Muscle of leg (tissue), 11 donors: Measurements from ENCODE around the gene MVD. TPM values are rescaled to one million over a fixed set of nuclear protein-coding genes. Genes with fewer than 3 reads are reported as not detected.

Source experiments
- DNase-seq: peaks from one replicate; pipeline ENCODE4 v3.0.0; 2013
- H3K27ac ChIP-seq: one replicate; pipeline ENCODE4 v1.5.1; 2013; ENCODE audit warnings: mild to moderate bottlenecking, low read length, control low read depth
- H3K27me3 ChIP-seq: one replicate; pipeline ENCODE4 v1.6.1; 2013; ENCODE audit warnings: low read length; ENCODE audit not compliant: control insufficient read depth, insufficient read depth
- H3K36me3 ChIP-seq: one replicate; pipeline ENCODE4 v1.6.1; 2013; ENCODE audit warnings: low read length; ENCODE audit not compliant: control insufficient read depth, insufficient read depth
- H3K4me1 ChIP-seq: one replicate; pipeline ENCODE4 v1.6.1; 2013; ENCODE audit warnings: low read length; ENCODE audit not compliant: control insufficient read depth, insufficient read depth
- H3K4me3 ChIP-seq: one replicate; pipeline ENCODE4 v1.5.1; 2013; ENCODE audit warnings: low read length, control low read depth
- H3K9me3 ChIP-seq: replicated peaks from 2 replicates; pipeline ENCODE4 v1.6.1; 2013; ENCODE audit warnings: low read depth, low read length; ENCODE audit not compliant: control insufficient read depth
- WGBS: methylation state at CpG from one replicate; pipeline ENCODE4 v1.1.5; 2013; ENCODE audit warnings: missing lambda C conversion rate; ENCODE audit not compliant: insufficient coverage; 5-methylcytosine and 5-hydroxymethylcytosine counted together
- polyA plus RNA-seq, 8 donors: library from polyadenylated mRNA; unstranded; fragments of 120-200 nt; gene quantifications; one replicate each; pipeline versions ENCODE4 v1.2.1 to v1.2.3, GENCODE V29; 2013; ENCODE audit warnings: inconsistent platforms in 1 of 8, low replicate concordance in 1 of 8; ENCODE audit not compliant: insufficient read length in 8 of 8, insufficient read depth in 1 of 8
- total RNA-seq: library from RNA; stranded (reverse); fragments of 120-200 nt; gene quantifications from one replicate; pipeline ENCODE4 v1.2.4, GENCODE V29; 2013

MVD gene
- total and polyA plus RNA-seq, 9 donors = 26.9 to 45.2 (median 34.3) TPM

DNA sequence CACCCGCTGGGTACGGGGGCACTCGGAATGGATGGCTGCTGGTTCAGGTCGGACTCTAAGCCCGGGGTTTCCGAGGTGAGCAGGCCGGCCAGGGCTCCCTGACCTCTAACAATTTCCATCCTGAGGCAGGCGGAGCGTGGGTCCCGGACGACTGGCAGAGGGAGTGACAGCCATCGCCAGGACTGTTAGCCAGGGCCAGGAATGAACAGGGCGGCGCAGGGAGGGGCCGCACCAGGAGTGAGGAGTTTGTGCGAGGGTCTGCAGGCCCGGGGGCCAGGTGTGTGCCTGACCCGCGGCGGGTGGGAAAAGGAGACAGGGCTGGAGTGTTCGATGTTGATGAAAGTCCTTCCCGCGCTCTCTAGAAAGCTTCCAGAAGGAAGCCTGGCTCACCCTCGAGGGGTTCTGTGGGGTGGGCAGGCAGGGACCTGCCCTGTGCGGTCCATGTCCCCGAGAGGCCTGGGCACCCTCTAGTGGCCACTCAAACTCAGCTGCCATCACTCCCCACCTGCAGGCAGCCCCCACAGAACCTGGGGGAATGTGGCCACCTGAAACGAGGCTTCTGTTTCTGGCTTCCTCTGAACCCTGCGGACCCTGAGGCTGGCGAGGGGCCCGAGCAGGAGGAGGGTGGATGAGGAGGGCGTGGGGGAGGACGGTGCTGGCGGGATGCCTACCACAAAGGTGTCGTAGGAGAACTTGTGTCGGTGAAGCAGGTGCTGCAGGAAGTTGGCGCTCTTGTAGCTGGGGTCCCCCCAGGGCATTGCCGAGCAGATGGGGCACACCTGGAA, 35.1 kb upstream of the MVD start:
- no peak overlapping the region for H3K27ac ChIP-seq

DNA sequence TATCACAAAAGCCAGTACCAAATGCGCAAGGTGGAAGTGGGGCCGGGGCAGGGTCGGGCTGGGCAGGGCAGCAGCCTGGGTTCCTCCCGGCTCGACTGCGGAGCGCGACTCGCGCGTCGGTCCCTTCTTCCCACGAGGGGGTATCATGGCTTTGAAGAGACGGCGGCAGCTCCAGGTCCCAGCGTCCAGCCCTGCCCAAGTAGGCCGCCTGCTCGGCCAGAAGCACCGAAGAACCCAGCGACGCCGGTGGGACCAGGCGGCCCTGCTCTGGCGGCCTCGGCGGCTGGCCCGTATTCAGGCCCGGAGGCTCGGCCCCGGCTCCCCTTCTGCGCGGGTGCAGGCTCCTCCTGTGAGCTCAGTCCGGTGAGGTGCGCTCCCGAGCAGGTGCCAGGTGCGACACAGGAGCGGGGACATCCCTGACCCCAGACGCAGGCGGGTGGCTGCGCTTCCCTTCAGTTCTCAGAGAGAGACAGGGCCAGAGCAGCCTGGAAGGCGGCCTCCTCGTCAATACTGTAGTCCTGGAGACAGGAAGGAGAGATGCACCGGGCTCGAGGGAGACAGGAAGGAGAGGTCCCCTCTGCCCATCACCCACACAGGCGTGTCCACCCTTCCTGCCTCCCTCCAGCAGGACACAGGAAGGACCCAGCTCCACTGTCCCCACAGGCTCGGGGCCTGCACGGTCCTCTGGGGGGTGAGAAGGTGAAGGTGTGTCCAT, 34.4 kb upstream of the MVD start:
- 92% methylated on average over 42 of the region's 47 CpGs for WGBS
- H3K27me3 ChIP-seq = no peaks in the 10 kb centered on the region
- H3K9me3 ChIP-seq = no peaks in the 10 kb centered on the region
- peaks cover 31% of the 10 kb centered on the region for H3K4me1 ChIP-seq
- H3K27ac ChIP-seq = no peak overlapping the region
- H3K36me3 ChIP-seq = peaks cover 64% of the 10 kb centered on the region
- no peak for DNase-seq
- H3K4me3 ChIP-seq = no peak overlapping the region

More for the DNA sequence above, 35.1 kb upstream of the MVD start:
- WGBS = 85% methylated on average over 28 of the region's 37 CpGs
- no peaks in the 10 kb centered on the region for H3K9me3 ChIP-seq
- H3K4me1 ChIP-seq = peaks cover 33% of the 10 kb centered on the region
- no peak overlapping the region for H3K4me3 ChIP-seq
- H3K36me3 ChIP-seq = peaks cover 70% of the 10 kb centered on the region
- H3K27me3 ChIP-seq = no peaks in the 10 kb centered on the region
- no peak for DNase-seq

DNA sequence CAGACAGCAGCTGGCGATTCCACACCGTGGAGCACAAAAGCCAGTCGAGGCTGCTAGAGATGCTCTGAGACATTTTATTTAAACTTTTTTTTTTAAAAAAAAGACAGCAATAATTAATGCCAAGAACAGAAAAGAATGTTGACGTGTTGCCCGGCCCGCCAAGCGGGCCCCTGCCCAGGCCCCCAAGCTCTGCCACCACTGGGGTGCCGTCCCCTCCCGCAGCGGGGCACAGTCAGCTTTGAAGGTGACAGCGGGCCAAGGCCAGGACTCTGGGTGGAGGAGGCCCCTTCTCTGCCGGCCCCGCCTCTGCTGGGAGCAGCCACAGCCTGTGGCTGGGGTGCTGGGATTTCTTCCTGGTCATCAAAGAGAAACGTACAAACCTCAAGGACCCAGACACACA, 33.5 kb upstream of the MVD start:
- Histone ChIP-seq H3K4me3 (no peak overlapping the region), H3K36me3 (peaks cover 58% of the 10 kb centered on the region), H3K27me3 (no peaks in the 10 kb centered on the region), H3K27ac (peak overlapping the region; percentile 37), H3K4me1 (peaks cover 23% of the 10 kb centered on the region), H3K9me3 (no peaks in the 10 kb centered on the region)
- 86% methylated on average over 8 of the region's 14 CpGs for WGBS
- no peak for DNase-seq

- peak; percentile 44 for DNase-seq
- no peaks in the 10 kb centered on the region for H3K27me3 ChIP-seq
- peaks cover 19% of the 10 kb centered on the region for H3K4me1 ChIP-seq
- H3K4me3 ChIP-seq = no peak overlapping the region
- H3K27ac ChIP-seq = peak overlapping the region; percentile 77
- peaks cover 52% of the 10 kb centered on the region for H3K36me3 ChIP-seq
- WGBS = 88% methylated on average over 6 of the region's 7 CpGs
- H3K9me3 ChIP-seq = no peaks in the 10 kb centered on the region
Measured at GRCh38 chr16:88695753-88696152, 32.9 kb upstream of the MVD start.

- Histone ChIP-seq H3K27ac (peak overlapping the region; percentile 77), H3K4me3 (no peak overlapping the region), H3K9me3 (no peaks in the 10 kb centered on the region), H3K27me3 (no peaks in the 10 kb centered on the region), H3K36me3 (peaks cover 49% of the 10 kb centered on the region), H3K4me1 (peaks cover 19% of the 10 kb centered on the region)
- no peak for DNase-seq
- 85% methylated on average over 15 of the region's 15 CpGs for WGBS
Measured at GRCh38 chr16:88695218-88695617, 32.3 kb upstream of the MVD start.

DNA sequence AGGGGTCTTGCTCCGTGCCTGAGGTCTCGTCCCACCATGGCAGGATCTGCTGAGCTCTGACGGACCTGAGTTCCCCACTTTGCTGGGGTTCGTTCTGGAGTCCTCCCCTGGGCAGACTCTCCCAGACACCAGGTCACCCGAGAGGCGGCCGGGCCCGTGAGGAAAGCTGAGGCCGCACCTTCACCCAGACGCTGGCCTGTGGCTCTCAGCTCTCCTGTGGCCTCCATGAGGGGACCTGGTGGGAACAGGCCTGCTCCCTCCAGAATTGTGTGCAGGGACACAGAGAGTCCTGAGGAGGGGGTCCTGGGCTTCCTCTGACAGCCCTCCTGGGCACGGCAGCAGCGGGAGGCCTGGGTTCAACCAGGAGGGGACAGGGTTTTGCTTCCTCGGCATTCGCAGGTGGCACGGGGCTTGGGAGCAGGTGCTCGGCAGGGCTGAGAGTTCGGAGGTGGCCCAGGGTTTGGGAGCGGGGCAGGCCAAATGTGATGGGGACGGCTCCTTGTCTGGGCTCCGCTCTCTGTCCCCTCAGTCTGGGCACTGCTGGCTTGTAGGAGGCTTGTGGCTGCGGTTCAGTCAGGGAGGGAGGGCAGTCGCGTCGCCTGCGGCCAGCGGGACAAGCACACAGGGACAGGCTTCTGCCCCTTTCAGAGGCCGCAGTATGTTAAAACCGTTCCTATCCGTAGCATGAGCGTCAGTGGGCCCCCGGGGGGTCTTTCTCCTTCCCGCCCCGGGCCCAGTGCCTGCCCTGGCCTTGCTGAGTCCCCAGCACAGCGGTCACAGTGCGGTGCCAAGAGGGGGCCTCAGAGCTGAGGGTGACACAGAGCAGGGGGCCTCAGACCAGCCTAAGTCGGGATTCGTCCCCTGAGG, 31.6 kb upstream of the MVD start:
- H3K4me1 ChIP-seq = peaks cover 19% of the 10 kb centered on the region
- H3K27ac ChIP-seq = no peak overlapping the region
- no peak for DNase-seq
- no peak overlapping the region for H3K4me3 ChIP-seq
- H3K36me3 ChIP-seq = peaks cover 42% of the 10 kb centered on the region
- no peaks in the 10 kb centered on the region for H3K27me3 ChIP-seq
- 74% methylated on average over 34 of the region's 37 CpGs for WGBS
- H3K9me3 ChIP-seq = no peaks in the 10 kb centered on the region

GRCh38 chr16:88693420-88694177, 30.7 kb upstream of the MVD start:
- no peak overlapping the region for H3K4me3 ChIP-seq
- DNase-seq = no peak
- H3K27ac ChIP-seq = no peak overlapping the region
- H3K4me1 ChIP-seq = peaks cover 21% of the 10 kb centered on the region
- 86% methylated on average over 25 of the region's 39 CpGs for WGBS
- H3K9me3 ChIP-seq = no peaks in the 10 kb centered on the region
- H3K27me3 ChIP-seq = peaks cover 1% of the 10 kb centered on the region
- H3K36me3 ChIP-seq = peaks cover 33% of the 10 kb centered on the region

DNA sequence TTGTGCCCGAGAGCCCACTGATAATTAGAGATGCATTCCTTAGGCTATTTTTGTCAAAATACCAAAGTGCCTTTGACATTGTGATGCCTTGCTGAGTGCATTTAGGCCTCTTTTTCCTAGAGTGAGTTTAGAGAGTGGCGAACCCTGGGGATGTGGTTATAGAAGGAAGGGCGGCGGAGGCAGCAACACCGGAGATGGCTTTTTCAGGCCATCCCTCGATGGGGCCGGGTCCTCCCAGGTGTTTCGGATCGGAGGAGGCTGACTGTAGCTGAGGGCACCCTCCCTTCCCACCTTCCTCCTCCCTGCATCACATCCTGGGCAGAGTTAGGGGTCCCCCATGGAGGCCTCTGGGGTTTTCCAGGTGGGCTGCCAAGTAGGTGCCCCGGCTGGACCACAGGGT, 30.0 kb upstream of the MVD start:
- Histone ChIP-seq H3K9me3 (no peaks in the 10 kb centered on the region), H3K36me3 (peaks cover 26% of the 10 kb centered on the region), H3K27ac (no peak overlapping the region), H3K4me1 (peaks cover 28% of the 10 kb centered on the region), H3K27me3 (peaks cover 8% of the 10 kb centered on the region), H3K4me3 (no peak overlapping the region)
- 60% methylated on average over 1 of the region's 10 CpGs for WGBS
- no peak for DNase-seq

DNA sequence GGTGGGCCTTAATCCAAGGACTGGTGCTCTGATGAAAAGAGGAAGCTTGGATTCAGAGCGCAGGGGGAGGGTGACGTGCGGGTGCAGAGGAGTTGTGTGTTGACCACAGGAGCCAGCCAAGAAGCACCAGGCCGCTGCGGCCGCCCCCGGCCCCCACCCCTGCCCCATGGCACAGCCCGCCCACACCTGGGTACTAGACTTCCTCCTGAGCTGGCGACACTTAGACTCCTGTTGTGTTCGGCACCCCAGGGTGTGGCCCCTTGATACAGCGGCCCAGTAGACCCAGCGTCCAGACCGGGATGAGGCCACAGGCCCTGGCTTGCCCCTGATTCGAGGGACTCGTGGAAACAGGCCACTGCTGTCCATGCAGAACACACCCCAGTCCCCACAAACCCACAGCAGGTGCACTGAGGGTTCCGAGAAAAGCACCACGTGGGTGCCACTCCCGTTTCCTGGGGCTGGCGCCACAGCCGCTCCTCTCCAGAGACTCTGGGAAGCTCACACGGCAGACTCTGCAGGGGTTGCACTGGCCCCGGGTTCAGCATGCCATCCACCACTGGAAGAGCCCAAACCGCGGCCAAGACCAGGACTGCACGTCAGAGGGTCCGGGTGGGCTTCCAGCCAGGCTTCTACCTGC, 29.2 kb upstream of the MVD start:
- Histone ChIP-seq H3K27ac (no peak overlapping the region), H3K36me3 (peaks cover 18% of the 10 kb centered on the region), H3K9me3 (no peaks in the 10 kb centered on the region), H3K4me3 (no peak overlapping the region), H3K4me1 (peaks cover 36% of the 10 kb centered on the region), H3K27me3 (peaks cover 16% of the 10 kb centered on the region)
- 77% methylated on average over 25 of the region's 26 CpGs for WGBS
- DNase-seq = no peak
